GM12878 (cell line): ENCODE measurements around the gene METAP1D. TPM values are rescaled to one million over a fixed set of nuclear protein-coding genes. Genes with fewer than 3 reads are reported as not detected.

ENCODE experiments used
- BACH1 ChIP-seq: fragments of 450-650 bp; IDR thresholded peaks from 2 replicates; pipeline ENCODE4 v1.6.1; 2017; ENCODE audit warnings: mild to moderate bottlenecking, borderline replicate concordance
- E2F4 ChIP-seq: IDR thresholded peaks from 2 replicates; pipeline ENCODE4 v1.6.1; 2012; ENCODE audit warnings: low read depth, low read length, improper control_type of control experiment
- E2F8 ChIP-seq: fragments of 450-650 bp; IDR thresholded peaks from 2 replicates; pipeline ENCODE4 v1.6.1; 2018; ENCODE audit warnings: mild to moderate bottlenecking, low read depth, moderate library complexity; ENCODE audit not compliant: partially characterized antibody
- FOXK2 ChIP-seq: fragments of 450-650 bp; IDR thresholded peaks from 2 replicates; pipeline ENCODE4 v1.6.1; 2017; ENCODE audit warnings: mild to moderate bottlenecking, moderate library complexity
- GATAD2B ChIP-seq: fragments of 450-650 bp; conservative IDR thresholded peaks from 2 replicates; pipeline ENCODE4 v1.6.1; 2017; ENCODE audit warnings: low read depth, mild to moderate bottlenecking, moderate library complexity
- HSF1 ChIP-seq: fragments of 150-350 bp; IDR thresholded peaks from 2 replicates; pipeline ENCODE4 v1.6.1; 2014; ENCODE audit warnings: mild to moderate bottlenecking, low read depth, low read length
- IKZF1 ChIP-seq: fragments of 450-650 bp; conservative IDR thresholded peaks from 2 replicates; pipeline ENCODE4 v1.6.1; 2017; ENCODE audit warnings: antibody characterized with exemption, mild to moderate bottlenecking
- IRF4 ChIP-seq: IDR thresholded peaks from 2 replicates; pipeline ENCODE4 v1.6.1; 2011; ENCODE audit warnings: low read depth, low read length
- JUNB ChIP-seq: IDR thresholded peaks from 2 replicates; pipeline ENCODE4 v1.6.1; 2016; ENCODE audit warnings: antibody characterized with exemption, mild to moderate bottlenecking
- KAT2A ChIP-seq: conservative IDR thresholded peaks from 2 replicates; pipeline ENCODE4 v1.6.1; 2011; ENCODE audit warnings: low read depth, low read length; ENCODE audit not compliant: control insufficient read depth
- MEF2A ChIP-seq: IDR thresholded peaks from 2 replicates; pipeline ENCODE4 v1.6.1; 2011; ENCODE audit warnings: low read depth, mild to moderate bottlenecking, low read length, moderate library complexity; ENCODE audit not compliant: insufficient read depth
- MYB ChIP-seq: fragments of 150-350 bp; IDR thresholded peaks from 2 replicates; pipeline ENCODE4 v1.6.1; 2014; ENCODE audit warnings: mild to moderate bottlenecking, low read depth, low read length, borderline replicate concordance
- NR2C1 ChIP-seq: fragments of 450-650 bp; IDR thresholded peaks from 2 replicates; pipeline ENCODE4 v1.6.1; 2017; ENCODE audit warnings: antibody characterized with exemption, mild to moderate bottlenecking, moderate library complexity
- PBX3 ChIP-seq: IDR thresholded peaks from 2 replicates; pipeline ENCODE4 v1.6.1; 2011; ENCODE audit warnings: mild to moderate bottlenecking, low read depth, low read length, moderate library complexity; ENCODE audit not compliant: insufficient replicate concordance
- RAD51 ChIP-seq: fragments of 450-650 bp; IDR thresholded peaks from 2 replicates; pipeline ENCODE4 v1.6.1; 2016; ENCODE audit warnings: moderate library complexity, mild to moderate bottlenecking, inconsistent platforms
- RB1 ChIP-seq: fragments of 450-650 bp; formaldehyde crosslinking; IDR thresholded peaks from 2 replicates; pipeline ENCODE4 v1.6.1; 2017; ENCODE audit warnings: mild to moderate bottlenecking, borderline replicate concordance
- RBBP5 ChIP-seq: fragments of 200-600 bp; sonication (generic); conservative IDR thresholded peaks from 2 replicates; pipeline ENCODE4 v1.6.1; 2016
- SKIL ChIP-seq: fragments of 450-650 bp; IDR thresholded peaks from 2 replicates; pipeline ENCODE4 v1.6.1; 2017; ENCODE audit warnings: mild to moderate bottlenecking, low read depth, inconsistent platforms; ENCODE audit not compliant: poor library complexity, severe bottlenecking
- SREBF1 ChIP-seq: IDR thresholded peaks from 2 replicates; pipeline ENCODE4 v1.6.1; 2012; ENCODE audit warnings: mild to moderate bottlenecking, low read length
- STAT3 ChIP-seq: IDR thresholded peaks from 2 replicates; pipeline ENCODE4 v1.6.1; 2011; ENCODE audit warnings: low read depth, low read length, improper control_type of control experiment
- ZNF384 ChIP-seq: IDR thresholded peaks from 2 replicates; pipeline ENCODE4 v1.6.1; 2012; ENCODE audit warnings: low read depth, mild to moderate bottlenecking, low read length, improper control_type of control experiment, borderline replicate concordance
- polyA plus RNA-seq, 11 experiments: library from polyadenylated mRNA; depleted of rRNA in 4 of 11; unstranded in 6 of 11; stranded (reverse) in 5 of 11; fragments of >200 nt; fragmentation: Nextera tagmentation in 4 of 11; fragmentation: Illumina TruSeq in 1 of 11; extraction: Ambion mirVana in 4 of 11; extraction: Trizol in 1 of 11; gene quantifications; 1 replicate in 1 of 11; 2 replicates in 10 of 11; pipeline versions ENCODE4 v1.2.1 to v1.2.3, GENCODE V29; 2011 to 2016; ENCODE audit warnings: inconsistent platforms in 2 of 11, missing spikeins in 2 of 11, low read depth in 1 of 11
- total RNA-seq, 4 experiments: library from RNA; depleted of rRNA in 3 of 4; stranded (reverse); fragments of >200 nt in 3 of 4; fragmentation: Illumina TruSeq in 1 of 4; extraction: Trizol in 1 of 4; gene quantifications; 2 replicates each; pipeline versions ENCODE4 v1.2.1 to v1.2.3, GENCODE V29; 2013 to 2021

Gene METAP1D
- total and polyA plus RNA-seq, 10 of the 15 experiments (the other 5 are each of a cell fraction or from before 2014, with no cell fraction given) = 4.5 to 12.1 (median 7.8) TPM

- TF ChIP-seq E2F4 (no peak), SKIL (no peak), KAT2A (no peak), E2F8 (no peak), NR2C1 (no peak), MEF2A (no peak), PBX3 (peak; percentile 2), BACH1 (no peak), IKZF1 (peak; percentile 49), JUNB (no peak), RB1 (no peak), HSF1 (no peak), RAD51 (peak; percentile 57; the same call in 1 of the 2 replicates), FOXK2 (no peak), ZNF384 (no peak), SREBF1 (no peak), STAT3 (no peak), GATAD2B (peak; percentile 64), MYB (no peak), RBBP5 (no peak), IRF4 (no peak)
Observed at GRCh38 chr2:172098650-172099471, 99.1 kb downstream of the METAP1D start (continued).
